ENCODE results near the gene LACC1. TPM values are rescaled to one million over a fixed set of nuclear protein-coding genes. Genes with fewer than 3 reads are reported as not detected.

The LACC1 gene
- total and polyA plus RNA-seq, 2 of the 8 experiments (the other 6 are each of a cell fraction or from before 2014, with no cell fraction given): 0.57 to 3.6 TPM

DNA sequence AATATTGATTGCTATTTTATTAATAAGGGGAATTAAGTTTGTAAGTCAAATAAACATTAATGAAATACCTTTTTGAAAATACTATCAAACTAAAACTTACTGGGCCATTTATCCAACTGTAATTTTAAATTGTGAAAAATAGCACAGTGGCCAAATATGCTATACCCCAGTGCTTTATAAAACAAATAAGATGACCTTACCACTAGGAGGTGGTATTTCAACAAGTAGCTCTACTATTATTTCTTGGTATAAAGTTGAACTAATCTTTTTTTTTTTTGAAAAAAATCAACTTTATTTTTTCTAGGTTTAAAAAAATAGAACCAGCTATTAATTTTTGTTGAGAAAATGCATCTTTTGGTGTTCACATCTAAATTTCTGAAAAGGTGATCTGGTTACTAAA, 14.7 kb downstream of the LACC1 start:
- Histone ChIP-seq H3K27ac (ENCODE audit: low read depth, low read length) (no peak overlapping the region), H3K18ac (ENCODE audit: extremely low read depth, low read length) (no peak overlapping the region), H3K4me2 (ENCODE audit: insufficient read depth in 1 of 2, low read depth in 2 of 2, low read length in 2 of 2) (no peak overlapping the region), H3K4me3 (ENCODE audit: extremely low read depth in 1 of 4, insufficient read depth in 2 of 4, low read depth in 3 of 4, low read length in 4 of 4) (no peak overlapping the region), H3K36me3 (ENCODE audit: control insufficient read depth in 2 of 4, insufficient read depth in 4 of 4, low read length in 3 of 4) (no peaks in the 10 kb centered on the region), H2BK12ac (ENCODE audit: low read depth, low read length) (no peak overlapping the region), H3K79me1 (ENCODE audit: low read depth, low read length) (no peaks in the 10 kb centered on the region), H2BK20ac (ENCODE audit: low read length) (no peak overlapping the region), H4K91ac (replicated peaks; ENCODE audit: insufficient read length, low read length) (no peak overlapping the region), H3K9me3 (ENCODE audit: insufficient read depth in 2 of 2, low read depth in 1 of 2, low read length in 1 of 2) (no peaks in the 10 kb centered on the region), H2BK5ac (ENCODE audit: low read depth, low read length) (no peak overlapping the region), H3K4me1 (replicated peaks in 1 of 4; ENCODE audit: control insufficient read depth in 3 of 4, insufficient read depth in 4 of 4, low read length in 3 of 4) (no peaks in the 10 kb centered on the region), H3K4ac (replicated peaks; ENCODE audit: insufficient read length, low read depth, low read length) (no peak overlapping the region), H4K20me1 (replicated peaks in 1 of 2; ENCODE audit: control insufficient read depth in 1 of 2, insufficient read depth in 2 of 2, low read length in 2 of 2) (no peaks in the 10 kb centered on the region), H2AK5ac (ENCODE audit: low read depth, low read length) (no peak overlapping the region), H3K56ac (replicated peaks; ENCODE audit: insufficient read length, low read depth, low read length) (no peak overlapping the region), H3K23ac (ENCODE audit: insufficient read length) (no peak overlapping the region), H3K27me3 (replicated peaks in 1 of 4; ENCODE audit: control insufficient read depth in 3 of 4, extremely low read depth in 1 of 4, insufficient read depth in 3 of 4, low read length in 3 of 4) (peaks cover 0 to 1% (median 0%) of the 10 kb centered on the region in 4 experiments; a peak in 1 of 7 replicates), H3K9ac (replicated peaks in 1 of 4; ENCODE audit: extremely low read depth in 1 of 4, low read depth in 3 of 4, low read length in 3 of 4) (no peak overlapping the region), H2AFZ (ENCODE audit: low read length) (no peak overlapping the region), H3K23me2 (ENCODE audit: low read depth, low read length) (no peaks in the 10 kb centered on the region), H2BK15ac (ENCODE audit: low read length) (no peak overlapping the region), H4K5ac (ENCODE audit: insufficient read length, low read depth, low read length) (no peak overlapping the region), H2BK120ac (replicated peaks; ENCODE audit: low read depth, low read length) (no peak overlapping the region), H3K14ac (ENCODE audit: insufficient read length) (no peak overlapping the region), H4K8ac (ENCODE audit: extremely low read depth, insufficient read depth, low read length) (no peak overlapping the region), H3K79me2 (ENCODE audit: control insufficient read depth in 1 of 2, insufficient read depth in 2 of 2, low read length in 2 of 2) (no peaks in the 10 kb centered on the region)
- FAIRE-seq (no peak), DNase-seq (ENCODE audit: low read depth in 1 of 2, low spot score in 2 of 2) (no peak)
- TF ChIP-seq, protein P1, sequence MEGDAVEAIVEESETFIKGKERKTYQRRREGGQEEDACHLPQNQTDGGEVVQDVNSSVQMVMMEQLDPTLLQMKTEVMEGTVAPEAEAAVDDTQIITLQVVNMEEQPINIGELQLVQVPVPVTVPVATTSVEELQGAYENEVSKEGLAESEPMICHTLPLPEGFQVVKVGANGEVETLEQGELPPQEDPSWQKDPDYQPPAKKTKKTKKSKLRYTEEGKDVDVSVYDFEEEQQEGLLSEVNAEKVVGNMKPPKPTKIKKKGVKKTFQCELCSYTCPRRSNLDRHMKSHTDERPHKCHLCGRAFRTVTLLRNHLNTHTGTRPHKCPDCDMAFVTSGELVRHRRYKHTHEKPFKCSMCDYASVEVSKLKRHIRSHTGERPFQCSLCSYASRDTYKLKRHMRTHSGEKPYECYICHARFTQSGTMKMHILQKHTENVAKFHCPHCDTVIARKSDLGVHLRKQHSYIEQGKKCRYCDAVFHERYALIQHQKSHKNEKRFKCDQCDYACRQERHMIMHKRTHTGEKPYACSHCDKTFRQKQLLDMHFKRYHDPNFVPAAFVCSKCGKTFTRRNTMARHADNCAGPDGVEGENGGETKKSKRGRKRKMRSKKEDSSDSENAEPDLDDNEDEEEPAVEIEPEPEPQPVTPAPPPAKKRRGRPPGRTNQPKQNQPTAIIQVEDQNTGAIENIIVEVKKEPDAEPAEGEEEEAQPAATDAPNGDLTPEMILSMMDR (IDR thresholded peaks at IDR 0.05; ENCODE audit: control extremely low read depth in 1 of 3, insufficient read depth in 1 of 3, low read depth in 1 of 3, low read length in 3 of 3): peak in 1 of 3 experiments; percentile 33; a peak in 1 of 4 replicates
- no peak for TF ChIP-seq HDAC6 (IDR thresholded peaks at IDR 0.05; ENCODE audit: low read depth, low read length)
- POLR2A ChIA-PET (ENCODE audit: partially characterized antibody): no interaction called here
- CTCF ChIA-PET (ENCODE audit: partially characterized antibody): interaction anchor here (0.9 to 2.5 kb wide), 5 partner anchors 9 to 121 kb away, joined by 3 to 19 read pairs (median 3); no protein-coding TSS in a partner anchor
